WTC11 (cell line): Measurements from ENCODE around the gene PGD.

ENCODE experiments used
- CREB1 ChIP-seq: sonication (generic); formaldehyde crosslinking; IDR thresholded peaks from 2 replicates; pipeline ENCODE4 v1.8.0; 2023; ENCODE audit warnings: mild to moderate bottlenecking, missing genetic modification reagents
- JUN ChIP-seq: sonication (generic); formaldehyde crosslinking; IDR thresholded peaks from 2 replicates; pipeline ENCODE4 v1.8.0; 2023; ENCODE audit warnings: mild to moderate bottlenecking, missing genetic modification reagents
- TF ChIP-seq, protein P1 (sequence below): fragments of 200-600 bp; IDR thresholded peaks from 2 replicates; pipeline ENCODE4 v1.8.0; 2022; ENCODE audit warnings: antibody characterized with exemption

DNA sequence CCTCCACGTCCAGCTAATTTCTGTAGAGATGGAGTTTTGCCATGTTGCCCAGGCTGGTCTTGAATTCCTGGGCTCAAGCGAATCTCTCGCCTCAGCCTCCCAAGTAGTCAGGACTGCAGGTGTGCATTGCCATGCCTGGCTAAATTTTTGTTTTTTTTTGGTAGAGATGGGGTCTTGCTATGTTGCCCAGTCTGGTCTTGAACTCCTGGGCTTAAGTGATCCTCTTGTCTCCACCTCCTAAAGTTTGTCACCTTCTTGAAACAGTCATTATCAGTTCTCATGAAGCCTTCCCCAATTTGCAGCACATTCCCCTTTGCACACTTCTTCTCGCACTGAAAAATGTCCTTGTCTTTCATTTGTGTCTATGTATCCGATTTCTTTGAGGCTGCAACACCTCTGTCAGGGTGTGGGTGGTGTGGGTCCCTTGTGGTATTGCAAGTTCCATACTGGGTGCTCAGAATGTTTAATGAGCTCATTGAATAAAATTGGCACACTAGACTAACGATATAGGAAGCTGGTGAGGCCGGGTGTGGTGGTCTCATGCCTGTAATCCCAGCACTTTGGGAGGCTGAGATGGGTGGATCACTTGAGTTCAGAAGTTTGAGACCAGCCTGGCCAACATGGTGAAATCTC lies 48.0 kb downstream of the PGD start:
- TF ChIP-seq, protein P1, sequence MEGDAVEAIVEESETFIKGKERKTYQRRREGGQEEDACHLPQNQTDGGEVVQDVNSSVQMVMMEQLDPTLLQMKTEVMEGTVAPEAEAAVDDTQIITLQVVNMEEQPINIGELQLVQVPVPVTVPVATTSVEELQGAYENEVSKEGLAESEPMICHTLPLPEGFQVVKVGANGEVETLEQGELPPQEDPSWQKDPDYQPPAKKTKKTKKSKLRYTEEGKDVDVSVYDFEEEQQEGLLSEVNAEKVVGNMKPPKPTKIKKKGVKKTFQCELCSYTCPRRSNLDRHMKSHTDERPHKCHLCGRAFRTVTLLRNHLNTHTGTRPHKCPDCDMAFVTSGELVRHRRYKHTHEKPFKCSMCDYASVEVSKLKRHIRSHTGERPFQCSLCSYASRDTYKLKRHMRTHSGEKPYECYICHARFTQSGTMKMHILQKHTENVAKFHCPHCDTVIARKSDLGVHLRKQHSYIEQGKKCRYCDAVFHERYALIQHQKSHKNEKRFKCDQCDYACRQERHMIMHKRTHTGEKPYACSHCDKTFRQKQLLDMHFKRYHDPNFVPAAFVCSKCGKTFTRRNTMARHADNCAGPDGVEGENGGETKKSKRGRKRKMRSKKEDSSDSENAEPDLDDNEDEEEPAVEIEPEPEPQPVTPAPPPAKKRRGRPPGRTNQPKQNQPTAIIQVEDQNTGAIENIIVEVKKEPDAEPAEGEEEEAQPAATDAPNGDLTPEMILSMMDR = no peak
- no peak for TF ChIP-seq JUN (CRISPR knock-in tag)
- no peak for TF ChIP-seq CREB1 (CRISPR knock-in tag)
